HG03378 (cell line): ENCODE data around the gene ALPL.

ENCODE experiments used
- ATAC-seq: cut with Tn5 transposase; IDR thresholded peaks from one replicate; pipeline ENCODE4 v1.9.1; 2021; ENCODE audit warnings: mild to moderate bottlenecking, moderate library complexity; ENCODE audit not compliant: unreplicated experiment

The ALPL gene

DNA sequence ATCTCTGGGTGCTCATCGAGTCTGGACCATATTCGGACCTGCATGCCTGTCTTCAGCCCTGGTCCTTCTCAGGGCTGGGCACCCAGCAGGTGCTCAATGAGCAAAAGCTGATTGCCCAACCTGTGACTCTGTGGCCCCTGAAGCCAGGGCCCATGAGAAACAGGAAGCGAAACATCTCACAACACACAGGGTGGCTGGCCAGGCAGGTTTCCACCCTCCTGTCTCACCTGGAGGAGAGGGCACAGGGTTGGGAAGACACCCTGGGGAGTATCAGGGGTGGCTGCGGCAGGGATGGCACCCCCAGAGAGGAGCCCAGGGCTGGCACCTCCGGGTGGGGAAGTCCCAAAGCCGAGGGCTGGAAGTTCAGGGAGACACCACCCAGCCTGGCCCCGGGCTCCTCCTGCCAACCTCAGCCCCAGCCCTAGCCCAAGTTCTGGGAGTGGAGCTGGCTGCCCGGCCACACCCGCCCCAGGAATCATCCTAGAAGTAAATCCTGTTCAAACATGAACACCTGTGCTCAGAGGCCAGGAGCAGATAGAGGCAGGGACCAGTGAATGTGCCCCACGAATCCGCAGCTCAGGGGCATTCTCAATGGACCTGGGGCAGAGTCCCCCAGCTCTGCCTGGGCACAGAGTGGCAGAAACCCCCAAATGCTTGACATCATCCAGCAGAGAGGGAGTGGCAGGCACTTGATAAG is 105.3 kb downstream of the ALPL start:
- ATAC-seq: no peak

DNA sequence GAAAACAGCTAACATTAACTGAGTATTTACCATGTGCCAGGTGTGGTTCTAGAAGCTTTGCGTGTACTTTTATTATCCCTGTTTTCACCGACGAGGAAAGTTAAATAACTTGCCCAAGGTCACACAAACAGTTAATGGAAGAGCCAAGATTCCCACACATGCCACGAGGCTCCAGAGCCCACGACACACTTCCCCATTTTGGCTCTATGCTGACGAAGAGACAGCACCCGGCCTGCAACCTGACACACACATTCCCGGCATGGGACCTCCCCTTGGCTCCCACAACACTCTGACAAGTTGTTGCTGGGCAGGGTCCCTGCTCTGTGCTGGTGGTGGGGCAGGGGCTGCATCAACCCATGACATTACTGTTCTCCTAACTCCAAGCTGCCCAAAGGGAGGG is 107.1 kb downstream of the ALPL start:
- no peak for ATAC-seq

DNA sequence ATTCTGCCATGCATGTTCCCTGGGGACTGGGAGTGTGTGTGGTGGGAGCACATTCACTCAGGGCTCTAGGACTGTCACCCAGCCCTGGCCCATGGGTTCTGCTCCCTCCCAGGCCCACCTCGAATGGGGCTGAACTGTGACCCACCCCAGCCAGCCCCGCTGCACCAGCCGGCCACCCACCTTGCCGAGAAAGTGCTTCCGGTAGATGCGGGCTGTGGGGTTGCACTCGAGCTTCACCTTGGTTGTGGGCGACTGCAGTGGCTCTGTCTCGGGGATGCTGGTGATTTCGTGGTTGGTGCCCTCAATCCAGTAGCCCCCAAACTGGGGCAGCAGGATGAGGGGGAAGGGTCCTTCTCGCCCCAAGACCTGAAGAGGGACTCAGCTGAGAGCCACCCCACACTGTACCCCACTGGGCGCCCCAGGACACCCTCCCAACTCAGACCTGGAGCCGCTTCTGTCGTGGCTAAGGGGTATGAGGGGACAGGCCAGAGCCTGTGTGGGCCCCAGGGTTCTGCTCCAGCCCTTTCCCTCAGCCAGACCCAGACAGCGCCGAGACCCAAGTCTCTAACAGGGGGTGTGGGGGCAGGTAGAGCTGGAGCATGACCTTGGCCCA is 108.0 kb downstream of the ALPL start:
- ATAC-seq: no peak

DNA sequence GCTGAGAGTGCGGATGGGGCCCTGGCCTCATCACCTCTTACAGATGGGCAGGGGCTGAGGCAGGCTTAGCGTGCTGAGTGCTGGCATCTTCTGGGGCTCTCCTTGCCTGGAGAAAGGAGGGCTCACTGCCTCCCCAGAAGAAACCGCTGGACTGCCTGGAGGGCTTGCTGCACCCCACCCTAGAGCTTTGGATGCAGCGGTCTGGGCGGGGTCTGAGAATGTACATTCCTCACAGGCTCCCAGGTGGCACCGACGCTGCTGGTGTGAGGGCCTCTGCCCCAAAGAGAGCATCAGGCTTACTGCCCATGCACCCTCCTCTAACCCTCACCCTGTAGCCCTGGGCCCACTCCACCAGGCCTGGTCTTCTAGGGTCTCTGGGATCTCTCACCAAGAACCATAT is 108.8 kb downstream of the ALPL start:
- ATAC-seq: no peak

DNA sequence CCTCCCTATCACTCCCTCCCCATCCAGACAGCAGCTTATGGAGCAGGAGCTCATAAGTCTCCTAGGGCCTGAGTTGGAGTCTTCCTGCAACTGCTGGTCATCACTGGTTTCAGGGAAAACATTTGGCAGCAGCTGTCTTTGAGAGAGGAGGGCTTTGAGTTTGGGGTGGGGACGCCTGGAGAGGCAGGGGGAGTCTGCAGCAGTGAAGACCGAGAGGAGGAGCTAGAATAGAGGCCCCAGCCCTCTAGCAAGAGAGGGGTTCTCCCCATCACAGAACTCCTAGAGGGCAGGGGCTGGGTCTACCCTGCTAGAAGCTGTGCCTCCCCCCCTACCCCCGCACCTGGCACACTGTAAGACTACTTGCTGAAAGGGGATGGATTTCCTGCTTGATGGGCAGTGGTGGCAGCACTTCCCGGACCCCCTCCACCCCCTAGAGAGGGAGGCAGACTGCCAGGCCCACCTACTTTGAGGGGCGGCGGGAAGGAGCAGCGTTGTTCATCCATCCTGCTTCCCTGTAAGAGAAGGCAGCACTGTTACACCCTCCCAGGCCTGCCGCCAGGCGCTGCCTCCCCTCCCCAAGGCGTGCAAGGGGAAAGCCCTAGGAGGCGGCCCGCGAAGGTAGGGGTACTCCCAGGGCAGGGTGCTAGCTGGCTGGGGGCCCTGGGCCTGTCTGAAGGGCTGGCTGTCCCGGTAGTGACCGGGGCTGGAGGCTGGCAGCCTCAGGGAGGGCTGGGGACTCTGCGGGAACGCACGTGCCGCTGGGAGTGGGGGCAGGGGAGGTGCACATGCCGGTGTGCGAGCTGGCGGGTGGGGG is 109.5 kb downstream of the ALPL start:
- no peak for ATAC-seq

DNA sequence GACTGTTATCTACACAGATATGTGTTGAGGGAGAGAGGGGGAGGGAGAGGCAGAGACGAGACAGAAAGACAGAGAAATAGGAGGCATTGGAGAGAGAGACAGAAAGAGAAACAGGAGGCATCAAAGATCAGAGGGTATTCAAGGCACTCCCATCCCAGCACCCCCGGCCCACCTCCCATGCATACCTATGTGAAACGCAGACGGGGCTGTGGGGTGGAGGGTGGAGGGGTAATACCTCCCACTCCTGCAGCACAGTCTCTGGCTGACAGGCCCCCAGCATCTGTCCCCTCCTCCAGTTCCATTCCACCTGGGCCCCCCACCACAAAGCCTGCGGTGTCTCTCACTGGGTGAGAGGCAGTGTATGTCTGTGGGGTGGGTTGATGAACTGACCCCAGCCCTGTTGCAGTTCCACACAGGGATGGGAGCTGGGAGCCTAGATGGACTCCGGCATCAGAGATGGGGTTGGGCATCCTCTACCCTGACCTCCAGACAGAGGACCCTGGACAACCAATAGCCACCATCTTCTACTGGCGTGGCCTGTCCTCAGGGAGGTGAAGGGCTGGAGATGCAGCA is 110.2 kb downstream of the ALPL start:
- ATAC-seq: no peak

DNA sequence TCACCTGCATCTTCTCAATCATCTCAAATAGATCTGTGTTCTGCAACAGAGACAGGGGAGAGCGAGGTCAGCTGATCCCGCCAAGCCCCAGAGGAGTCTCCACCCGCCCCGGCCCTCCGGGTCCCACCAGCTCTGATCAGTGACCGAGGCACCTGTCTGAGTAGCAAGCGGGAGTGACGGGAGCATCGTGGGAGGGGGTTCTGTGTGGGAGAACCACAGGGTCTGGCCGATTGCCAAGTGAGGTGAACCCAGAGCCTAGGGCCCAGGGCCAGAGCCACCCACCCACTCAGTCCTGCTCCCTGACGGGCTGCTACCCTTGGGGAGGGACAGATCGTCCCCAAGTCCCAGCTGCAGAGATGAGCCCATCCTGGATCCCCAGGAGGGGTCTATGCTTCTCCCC is 110.8 kb downstream of the ALPL start:
- no peak for ATAC-seq

DNA sequence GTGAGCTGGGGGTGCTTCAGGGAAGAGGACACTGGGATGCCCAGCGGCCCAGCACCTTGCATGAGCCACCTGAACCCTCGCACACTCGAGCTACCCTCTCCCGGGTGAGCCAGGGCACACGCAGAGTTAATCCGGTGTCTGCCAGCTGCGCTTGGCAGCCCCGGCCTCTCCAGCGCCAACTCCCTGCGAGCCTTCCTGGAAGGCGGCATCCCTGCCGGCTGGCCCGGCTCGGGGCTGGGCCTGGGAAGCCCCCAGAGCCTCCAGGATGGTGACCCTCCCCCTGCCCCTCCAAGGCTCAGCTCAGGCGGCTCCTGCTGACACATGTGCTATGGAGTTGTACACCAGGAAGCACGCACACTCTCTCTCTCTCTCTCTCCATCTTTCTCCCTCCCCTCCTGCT is 111.3 kb downstream of the ALPL start:
- no peak for ATAC-seq

DNA sequence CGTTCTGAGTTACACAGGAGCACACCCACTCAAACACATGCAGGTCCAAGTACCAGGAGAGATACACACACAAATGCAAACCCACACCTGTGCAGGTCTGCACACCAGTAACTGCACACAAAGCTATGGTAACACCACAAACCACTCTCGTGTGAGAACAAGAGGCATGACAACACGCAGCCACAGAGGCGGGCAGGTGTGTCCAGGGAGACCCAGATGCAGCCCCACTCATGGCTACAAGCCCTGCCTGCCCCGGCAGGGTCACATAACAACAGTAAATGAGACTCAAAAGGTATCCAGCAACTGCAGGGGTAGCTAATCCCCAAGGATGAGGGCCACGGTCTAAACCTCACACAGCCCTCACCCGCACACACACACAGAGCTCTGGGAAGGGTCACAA is 111.8 kb downstream of the ALPL start:
- ATAC-seq: no peak

DNA sequence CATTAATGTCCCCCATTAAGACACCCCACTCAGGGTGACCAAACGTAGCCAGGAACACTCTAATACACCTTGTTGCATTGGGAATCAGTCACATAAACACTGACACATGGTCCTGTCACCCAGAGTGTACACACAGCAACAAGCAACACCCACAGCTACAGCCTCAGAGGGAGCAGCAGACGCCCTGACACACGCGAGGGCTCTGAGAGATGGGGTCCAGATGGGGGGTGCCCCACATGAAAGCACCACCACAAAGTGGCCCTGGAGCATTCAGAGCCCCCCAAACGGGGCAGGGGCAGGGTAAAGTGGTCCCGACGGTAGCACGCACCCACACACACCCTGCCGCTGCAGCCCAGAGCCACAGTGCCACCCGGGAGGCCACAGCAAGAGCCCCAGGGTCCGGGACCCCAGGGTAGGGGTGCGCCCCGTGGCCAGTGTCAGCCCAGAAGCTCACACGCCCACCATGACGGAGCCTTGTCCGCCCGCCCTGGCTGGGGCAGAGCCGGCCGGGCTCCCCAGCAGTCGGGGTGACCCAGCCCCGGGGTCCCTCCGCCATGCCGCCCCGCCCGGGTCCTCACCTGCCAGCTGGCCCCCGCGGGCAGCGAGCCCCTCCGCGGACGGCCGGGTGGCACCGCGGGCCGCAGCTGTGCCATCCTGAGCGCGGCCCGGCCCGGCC is 112.7 kb downstream of the ALPL start:
- ATAC-seq: no peak

DNA sequence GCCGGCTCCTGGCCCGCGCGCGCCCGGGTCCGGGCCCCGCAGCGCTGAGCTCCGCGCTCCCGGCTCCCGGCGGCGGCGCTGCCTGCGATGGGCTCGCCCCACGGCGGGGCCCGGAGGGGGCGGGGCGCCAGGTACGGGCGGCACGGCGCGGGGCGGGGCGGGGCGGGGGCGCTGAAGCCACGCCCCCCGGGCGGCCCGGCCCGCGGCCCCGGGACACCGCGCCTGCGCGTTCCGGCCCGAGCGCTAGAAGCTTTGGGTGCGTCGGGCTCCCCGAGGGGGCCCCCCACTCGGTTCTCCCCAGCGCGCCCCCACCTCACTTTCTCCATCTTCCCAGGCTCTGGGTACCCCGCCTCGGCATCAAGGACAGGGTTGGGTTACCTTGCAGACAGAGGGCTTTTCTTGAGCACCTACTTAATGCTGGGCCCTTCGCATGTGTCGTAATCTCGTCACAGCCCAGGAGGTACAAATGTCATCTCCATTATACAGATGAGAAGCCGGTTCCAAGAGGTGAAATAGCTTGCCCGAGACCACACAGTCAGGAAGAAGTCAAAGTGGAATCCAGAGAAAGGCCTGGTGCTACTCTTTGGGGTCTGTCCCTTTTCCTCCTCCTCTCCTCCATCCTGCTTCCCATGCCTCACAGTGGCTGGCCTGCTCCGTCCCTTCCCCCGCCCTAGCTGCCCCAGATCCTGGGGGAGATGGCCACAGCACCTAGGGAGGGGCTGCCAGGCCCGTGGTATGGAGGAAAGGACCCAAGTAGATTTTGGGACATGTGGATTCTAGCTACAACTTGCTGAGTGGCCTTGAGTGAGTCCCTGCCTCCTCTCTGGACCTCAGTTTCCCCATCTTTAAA is 113.5 kb downstream of the ALPL start:
- ATAC-seq: no peak

DNA sequence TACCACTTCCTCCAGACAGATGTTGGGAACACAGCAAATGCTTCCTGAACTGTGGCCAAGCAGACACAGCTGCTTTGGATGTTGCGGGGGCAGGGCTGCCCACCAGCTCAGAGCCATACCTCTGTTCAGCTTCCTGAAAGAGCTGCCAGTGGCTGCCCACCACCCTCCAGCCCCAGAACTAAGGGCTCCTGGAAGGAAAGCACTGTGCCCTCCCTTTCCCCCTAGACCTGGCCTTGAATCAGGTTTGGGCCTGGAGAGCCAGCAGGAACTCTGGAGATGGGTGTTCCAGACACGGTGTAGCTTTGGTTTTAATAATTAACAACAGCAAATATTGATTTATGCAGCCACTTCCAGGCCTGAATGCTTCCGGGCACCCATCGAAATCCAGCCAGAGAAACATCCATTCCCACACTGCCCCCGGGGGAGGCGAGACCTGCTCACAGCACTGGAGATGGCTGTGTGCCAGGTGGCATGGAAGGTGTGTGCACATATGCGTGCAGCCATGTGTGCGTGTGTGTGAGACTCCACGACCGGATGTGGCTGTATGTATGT is 114.3 kb downstream of the ALPL start:
- ATAC-seq: no peak

DNA sequence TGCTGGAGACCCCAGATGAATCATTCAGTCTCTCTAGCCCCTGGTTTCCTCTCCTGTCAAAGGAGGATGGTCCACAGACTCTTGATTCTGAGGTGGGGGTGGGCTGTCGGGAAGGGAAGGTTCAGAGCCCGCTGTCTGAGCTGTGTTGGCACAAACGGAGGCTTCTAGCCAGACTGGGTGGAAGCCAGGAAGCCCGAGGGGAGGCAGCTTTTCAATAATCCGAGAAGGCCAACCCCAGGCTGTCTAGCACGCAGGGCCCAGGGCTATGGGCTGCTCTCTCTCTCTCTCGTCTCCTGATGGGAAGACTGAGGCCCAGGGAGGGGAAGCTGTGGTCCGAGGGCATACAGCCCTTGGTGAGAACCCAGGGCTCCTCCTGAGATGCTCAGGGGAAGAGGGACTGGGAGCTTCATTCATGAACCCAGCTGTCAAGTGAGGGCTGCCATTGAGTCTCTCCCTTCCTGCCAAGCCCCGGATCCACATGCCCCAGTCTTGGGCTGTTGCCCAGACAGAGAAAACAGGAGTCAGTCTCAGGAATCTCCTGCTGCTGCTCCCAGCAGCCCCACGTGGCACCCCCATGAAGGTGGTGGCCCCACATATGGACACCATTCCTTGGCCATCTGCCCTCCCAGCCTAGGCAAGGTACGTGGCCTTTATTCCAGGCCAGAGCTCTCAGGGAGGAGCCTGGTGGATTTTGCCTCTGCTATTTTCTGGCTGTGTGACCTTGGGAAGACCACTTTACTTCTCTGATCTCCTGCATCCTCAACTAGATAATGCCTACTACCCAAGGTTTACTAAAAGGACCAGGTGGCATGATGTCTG is 115.6 kb downstream of the ALPL start:
- no peak for ATAC-seq

DNA sequence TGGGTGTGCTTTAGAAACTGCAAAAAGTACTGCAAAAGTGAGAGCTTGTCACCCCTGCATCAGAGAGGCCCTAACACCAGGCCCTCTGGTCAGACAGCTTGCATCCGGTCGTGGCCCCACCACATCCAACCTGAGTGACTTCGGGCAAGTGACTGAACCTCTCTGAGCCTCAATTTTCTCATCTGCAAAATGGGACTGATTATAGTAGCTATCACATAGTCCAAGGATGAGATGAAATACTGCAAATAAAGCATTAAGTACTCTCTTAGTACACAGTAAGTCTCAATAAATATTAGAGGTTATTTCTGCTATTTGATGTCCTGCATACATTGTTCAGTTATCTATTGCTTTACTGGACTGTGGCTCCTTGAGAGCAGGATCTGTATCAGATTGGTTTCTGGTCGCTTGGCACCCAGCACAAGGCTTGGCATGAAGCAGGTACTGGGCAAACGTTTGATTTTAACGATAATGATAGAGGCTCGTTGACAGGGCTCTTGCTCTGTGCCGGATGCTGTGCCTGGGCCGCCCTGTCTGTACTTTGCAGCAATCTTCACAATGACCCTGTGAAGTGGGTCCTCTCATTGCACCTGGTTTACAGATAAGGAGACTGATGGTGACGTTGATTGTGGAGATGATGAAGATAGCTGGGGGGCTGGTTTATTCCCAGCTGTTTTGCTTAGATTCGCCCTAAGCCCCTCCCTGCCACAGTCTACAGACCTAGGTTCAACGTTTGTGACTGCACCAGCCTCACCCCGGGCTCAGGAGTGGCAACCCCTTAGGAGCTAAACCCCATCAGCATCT is 116.4 kb downstream of the ALPL start:
- ATAC-seq: no peak

DNA sequence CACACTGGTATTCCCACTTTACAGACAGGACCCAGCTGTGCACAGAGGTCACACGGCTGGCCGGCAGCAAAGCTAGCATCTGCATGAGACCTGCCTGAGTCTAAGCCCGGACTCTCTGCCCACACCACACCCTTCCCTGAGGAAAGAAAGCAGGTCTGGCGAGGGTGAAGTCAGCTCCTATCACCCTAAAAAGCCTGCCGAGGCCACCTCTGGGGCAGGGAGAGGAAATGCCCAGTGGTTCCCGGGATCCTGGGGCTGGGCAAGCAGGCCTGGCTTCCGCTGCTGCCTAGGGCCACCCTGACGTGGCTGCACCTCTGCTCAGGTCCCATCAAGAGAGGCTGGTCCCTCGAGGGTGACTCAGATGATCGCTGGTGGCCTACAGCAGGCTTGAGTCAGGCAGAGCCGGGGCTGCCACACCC is 117.7 kb downstream of the ALPL start:
- no peak for ATAC-seq
